HG02884 (cell line): ENCODE results near the gene ZNF667.

ENCODE experiments used
- ATAC-seq: cut with Tn5 transposase; IDR thresholded peaks from one replicate; pipeline ENCODE4 v1.9.1; 2021; ENCODE audit warnings: mild to moderate bottlenecking, moderate library complexity; ENCODE audit not compliant: unreplicated experiment

ZNF667 gene

DNA sequence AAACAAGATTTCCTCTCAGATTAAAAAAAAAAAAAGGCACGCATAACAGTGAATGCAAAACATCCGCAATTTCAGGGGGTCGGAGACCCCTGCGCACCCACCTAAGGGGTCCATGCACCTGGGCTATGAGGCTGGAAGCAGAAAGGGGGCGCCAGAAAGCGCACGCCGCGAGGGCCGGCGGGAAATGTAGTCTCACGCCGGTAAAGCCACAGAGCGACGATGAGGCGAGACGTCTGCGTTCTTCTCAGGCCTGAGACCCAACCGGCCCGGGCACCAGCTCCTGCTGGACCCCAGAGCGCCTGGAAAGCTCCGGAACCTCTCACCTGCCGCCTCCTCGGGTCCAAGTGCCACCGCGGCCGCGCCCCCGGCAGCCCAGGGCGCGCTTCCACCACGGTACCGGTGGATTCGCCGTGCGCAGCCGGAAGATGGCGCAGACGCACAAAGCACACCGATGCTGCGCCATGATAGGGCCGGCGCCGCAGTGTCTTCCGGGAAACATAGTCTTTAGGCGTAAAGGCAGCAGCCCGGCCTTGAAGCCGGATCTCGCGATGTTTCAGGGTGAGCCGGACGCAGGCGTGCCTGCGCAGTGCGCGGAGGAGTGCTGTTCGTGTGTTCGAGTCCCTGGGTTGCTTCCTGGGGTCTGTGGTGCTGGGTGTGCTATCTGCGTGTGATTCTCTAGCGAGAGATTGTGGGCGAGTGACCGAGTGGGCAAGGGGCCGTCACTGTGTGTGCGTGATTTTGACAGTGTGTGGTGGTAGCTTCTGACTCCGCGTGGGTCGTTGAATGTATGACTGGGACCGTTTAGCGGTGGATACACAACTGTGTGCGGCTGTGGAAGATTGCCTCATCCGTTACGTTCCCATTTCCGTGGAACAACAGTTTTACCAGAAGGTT lies 83.8 kb downstream of the ZNF667 start, which contains the start of gene ZNF582:
ZNF582 (minus strand) TSS at position 416 of the 894 bp plus-strand sequence. CDS start 1,782 bp downstream, outside the sequence.
- peak; percentile 87 for ATAC-seq
